IMR-90 (cell line): ENCODE results near the gene PEX10. TPM values are rescaled to one million over a fixed set of nuclear protein-coding genes. Genes with fewer than 3 reads are reported as not detected.

Source experiments
- ATAC-seq: fragments of 200-7000 bp; cut with Tn5 transposase; 2 replicates; pipeline ENCODE4 v1.9.1; 2020; ENCODE audit warnings: low read depth, mild to moderate bottlenecking, moderate library complexity
- BruUV-seq: library from RNA; stranded (reverse); fragments of 400-500 nt; replicated peaks from 2 replicates; lab custom pipeline; 2021; lab: Mats Ljungman, UMichigan
- CTCF ChIA-PET: fragments of 300-600 bp; formaldehyde crosslinking; extraction: SDS; loops from one replicate; lab custom pipeline; 2021; ENCODE audit warnings: antibody characterized with exemption; lab: Yijun Ruan, JAX
- POLR2A ChIA-PET: fragments of 300-600 bp; sonication (Branson Sonifier 250); formaldehyde crosslinking; loops from one replicate; lab custom pipeline; 2022; ENCODE audit warnings: antibody characterized with exemption; ENCODE audit not compliant: unreplicated experiment; lab: Charles Lee
- DNase-seq: peaks from one replicate; pipeline ENCODE4 v3.0.0; 2013
- H2AFZ ChIP-seq: replicated peaks from 2 replicates; pipeline ENCODE3; 2013; ENCODE audit warnings: low read length, mild to moderate bottlenecking; ENCODE audit not compliant: poor library complexity
- H2AK5ac ChIP-seq: 2 replicates; pipeline ENCODE4 v1.6.1; 2013; ENCODE audit warnings: low read depth, low read length, inconsistent platforms
- H2AK9ac ChIP-seq: replicated peaks from 2 replicates; pipeline ENCODE3; 2013; ENCODE audit warnings: mild to moderate bottlenecking, low read depth, low read length, moderate library complexity; ENCODE audit not compliant: poor library complexity
- H2BK120ac ChIP-seq: 2 replicates; pipeline ENCODE4 v1.6.1; 2013; ENCODE audit warnings: low read depth, low read length, inconsistent platforms
- H2BK15ac ChIP-seq: 3 replicates; pipeline ENCODE4 v1.6.1; 2013; ENCODE audit warnings: low read depth, low read length, inconsistent platforms
- H2BK20ac ChIP-seq: 2 replicates; pipeline ENCODE4 v1.6.1; 2013; ENCODE audit warnings: low read depth, mild to moderate bottlenecking, inconsistent platforms, low read length, moderate library complexity
- H2BK5ac ChIP-seq: 2 replicates; pipeline ENCODE4 v1.6.1; 2013; ENCODE audit warnings: mild to moderate bottlenecking, low read depth, low read length, inconsistent platforms; ENCODE audit not compliant: poor library complexity, severe bottlenecking
- H3K14ac ChIP-seq: replicated peaks from 2 replicates; pipeline ENCODE4 v1.6.1; 2013; ENCODE audit warnings: low read depth, low read length, inconsistent platforms
- H3K18ac ChIP-seq: 2 replicates; pipeline ENCODE4 v1.6.1; 2013; ENCODE audit warnings: low read depth, low read length, control low read depth
- H3K23ac ChIP-seq: 2 replicates; pipeline ENCODE4 v1.6.1; 2013; ENCODE audit warnings: low read depth, low read length, inconsistent platforms
- H3K27ac ChIP-seq: 2 replicates; pipeline ENCODE4 v1.5.1; 2013; ENCODE audit warnings: mild to moderate bottlenecking, control low read depth, low read length; ENCODE audit not compliant: insufficient read depth
- H3K27me3 ChIP-seq: 2 replicates; pipeline ENCODE4 v1.6.1; 2013; ENCODE audit warnings: low read length; ENCODE audit not compliant: control insufficient read depth, insufficient read depth
- H3K36me3 ChIP-seq: 2 replicates; pipeline ENCODE4 v1.6.1; 2013; ENCODE audit warnings: low read length, mixed read lengths; ENCODE audit not compliant: control insufficient read depth, insufficient read depth
- H3K4ac ChIP-seq: 2 replicates; pipeline ENCODE4 v1.6.1; 2013; ENCODE audit warnings: low read depth, low read length, inconsistent platforms
- H3K4me1 ChIP-seq: 2 replicates; pipeline ENCODE4 v1.6.1; 2013; ENCODE audit warnings: low read length, mixed read lengths; ENCODE audit not compliant: control insufficient read depth, insufficient read depth
- H3K4me2 ChIP-seq: 2 replicates; pipeline ENCODE4 v1.6.1; 2013; ENCODE audit warnings: low read depth, mild to moderate bottlenecking, control low read depth, low read length, moderate library complexity
- H3K4me3 ChIP-seq: 2 replicates; pipeline ENCODE4 v1.5.1; 2013; ENCODE audit warnings: low read depth, mild to moderate bottlenecking, control low read depth, low read length, moderate library complexity; ENCODE audit not compliant: insufficient read depth
- H3K56ac ChIP-seq: 2 replicates; pipeline ENCODE4 v1.6.1; 2013; ENCODE audit warnings: low read length, inconsistent platforms; ENCODE audit not compliant: insufficient read depth; ENCODE audit errors: extremely low read depth
- H3K79me1 ChIP-seq, 2 experiments: 2 replicates each; pipeline ENCODE4 v1.6.1; 2013; ENCODE audit warnings: low read length in 2 of 2, inconsistent platforms in 1 of 2, low read depth in 1 of 2
- H3K9ac ChIP-seq: 2 replicates; pipeline ENCODE4 v1.6.1; 2013; ENCODE audit warnings: low read depth, low read length, control low read depth
- H3K9me1 ChIP-seq: 2 replicates; pipeline ENCODE4 v1.6.1; 2013; ENCODE audit warnings: low read length, inconsistent platforms; ENCODE audit not compliant: insufficient read depth
- H3K9me3 ChIP-seq: 2 replicates; pipeline ENCODE4 v1.6.1; 2013; ENCODE audit warnings: low read length; ENCODE audit not compliant: control insufficient read depth, insufficient read depth
- H4K20me1 ChIP-seq: 2 replicates; pipeline ENCODE4 v1.6.1; 2013; ENCODE audit warnings: low read length, inconsistent platforms; ENCODE audit not compliant: insufficient read depth
- H4K5ac ChIP-seq: 2 replicates; pipeline ENCODE4 v1.6.1; 2013; ENCODE audit warnings: mild to moderate bottlenecking, low read depth, low read length, control low read depth
- H4K8ac ChIP-seq, 2 experiments: 2 replicates each; pipeline ENCODE4 v1.6.1; 2013; ENCODE audit warnings: low read depth in 2 of 2, low read length in 2 of 2, control low read depth in 1 of 2, inconsistent platforms in 1 of 2
- H4K91ac ChIP-seq: 2 replicates; pipeline ENCODE4 v1.6.1; 2013; ENCODE audit warnings: low read depth, low read length, inconsistent platforms; ENCODE audit not compliant: insufficient read depth
- BHLHE40 ChIP-seq: fragments of 150-350 bp; IDR thresholded peaks from 2 replicates; pipeline ENCODE4 v1.6.1; 2016; ENCODE audit warnings: mild to moderate bottlenecking, low read depth, low read length
- CEBPB ChIP-seq: IDR thresholded peaks from 2 replicates; pipeline ENCODE4 v1.6.1; 2012; ENCODE audit warnings: low read depth, low read length, improper control_type of control experiment
- CHD1 ChIP-seq: IDR thresholded peaks from 2 replicates; pipeline ENCODE4 v1.6.1; 2012; ENCODE audit warnings: low read depth, low read length, improper control_type of control experiment
- ELK1 ChIP-seq: fragments of 150-350 bp; IDR thresholded peaks from 2 replicates; pipeline ENCODE4 v1.6.1; 2016; ENCODE audit warnings: low read depth, mild to moderate bottlenecking, low read length, moderate library complexity, borderline replicate concordance
- FOS ChIP-seq: fragments of 150-350 bp; IDR thresholded peaks from 2 replicates; pipeline ENCODE4 v1.6.1; 2016; ENCODE audit warnings: low read depth, low read length
- MAFK ChIP-seq: IDR thresholded peaks from 2 replicates; pipeline ENCODE4 v1.6.1; 2012; ENCODE audit warnings: low read depth, low read length, improper control_type of control experiment
- MAZ ChIP-seq: IDR thresholded peaks from 2 replicates; pipeline ENCODE4 v1.6.1; 2012; ENCODE audit warnings: low read depth, mild to moderate bottlenecking, low read length, improper control_type of control experiment, moderate library complexity, borderline replicate concordance
- MXI1 ChIP-seq: IDR thresholded peaks from 2 replicates; pipeline ENCODE4 v1.6.1; 2012; ENCODE audit warnings: low read depth, mild to moderate bottlenecking, low read length, moderate library complexity, borderline replicate concordance
- NFE2L2 ChIP-seq: fragments of 150-350 bp; IDR thresholded peaks from 2 replicates; pipeline ENCODE4 v1.6.1; 2016; ENCODE audit warnings: low read depth, mild to moderate bottlenecking, low read length
- RAD21 ChIP-seq: IDR thresholded peaks from 2 replicates; pipeline ENCODE4 v1.6.1; 2012; ENCODE audit warnings: low read length, improper control_type of control experiment
- RCOR1 ChIP-seq: IDR thresholded peaks from 2 replicates; pipeline ENCODE4 v1.6.1; 2012; ENCODE audit warnings: mild to moderate bottlenecking, low read length, improper control_type of control experiment; ENCODE audit not compliant: insufficient replicate concordance
- RFX5 ChIP-seq: IDR thresholded peaks from 2 replicates; pipeline ENCODE4 v1.8.0; 2012; ENCODE audit warnings: low read depth, mild to moderate bottlenecking, low read length, moderate library complexity
- SMC3 ChIP-seq: fragments of 150-350 bp; IDR thresholded peaks from 2 replicates; pipeline ENCODE4 v1.6.1; 2016; ENCODE audit warnings: low read depth, mild to moderate bottlenecking, antibody characterized with exemption, low read length, moderate library complexity
- WGBS, 2 experiments: methylation state at CpG; one replicate each; pipeline versions ENCODE4 v1.1.5 to v1.1.7; 2013; ENCODE audit warnings: missing lambda C conversion rate in 2 of 2; ENCODE audit not compliant: insufficient read length in 1 of 2; ENCODE audit errors: extremely low coverage in 2 of 2; 5-methylcytosine and 5-hydroxymethylcytosine counted together
- dilution Hi-C: fragments of 300-500 bp; cut with HindIII; formaldehyde crosslinking; loops from one replicate; pipeline ENCODE4 v1.14.3; 2018; ENCODE audit warnings: low sequenced_read_pairs; ENCODE audit not compliant: unreplicated experiment
- in situ Hi-C: fragments of 300-500 bp; cut with MboI; formaldehyde crosslinking; loops from 3 replicates; pipeline ENCODE4 v1.14.3; 2019; ENCODE audit warnings: low sequenced_read_pairs, inconsistent platforms, mixed read lengths
- intact Hi-C: fragments of 100-400 bp; cut with micrococcal nuclease; formaldehyde crosslinking; loops from 2 replicates; pipeline ENCODE4 v1.10.0; 2022
- polyA plus RNA-seq, 3 experiments: library from polyadenylated mRNA; depleted of rRNA; stranded (reverse); fragments of >200 nt; gene quantifications; 2 replicates each; pipeline ENCODE4 v1.2.3, GENCODE V29; 2012; ENCODE audit warnings: low replicate concordance in 1 of 3
- total RNA-seq: library from RNA; depleted of rRNA; stranded (reverse); fragments of >200 nt; gene quantifications from 2 replicates; pipeline ENCODE4 v1.2.3, GENCODE V29; 2012
- TF ChIP-seq, protein P1 (sequence below): fragments of 150-350 bp; IDR thresholded peaks from 2 replicates; pipeline ENCODE4 v1.6.1; 2017; ENCODE audit warnings: mild to moderate bottlenecking, antibody characterized with exemption, low read length, low read depth

The PEX10 gene
- total and polyA plus RNA-seq, 2 of the 4 experiments (the other 2 are of a cell fraction) = 16.9 to 19.7 TPM

DNA sequence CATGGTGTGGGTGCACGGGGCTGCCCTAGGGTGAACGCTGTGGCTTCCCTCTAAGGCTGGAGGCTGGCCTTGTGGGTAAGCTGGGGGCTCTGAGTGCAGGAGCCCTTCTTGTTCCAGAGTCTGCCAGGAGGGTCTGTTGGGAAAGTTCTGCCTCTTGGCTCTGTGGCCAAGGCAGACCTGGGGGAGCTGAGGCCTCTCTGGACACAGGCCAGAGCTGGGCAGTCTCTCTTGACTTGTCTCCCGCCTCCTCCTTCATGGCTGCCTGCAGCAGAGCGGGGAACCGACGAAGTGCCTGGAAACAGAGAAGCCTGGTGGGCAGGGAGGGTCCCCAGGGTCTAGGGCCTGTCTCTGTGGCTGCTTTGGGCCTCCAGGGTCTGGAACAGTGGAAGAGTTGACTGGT is 30.3 kb upstream of the PEX10 start:
- BruUV-seq = no TSS peak
- in situ Hi-C loops = loop anchor here (25.0 kb wide), 1 partner anchor 620 kb away; the partner anchor contains the start of gene PRDM16

More for the DNA sequence above, 30.3 kb upstream of the PEX10 start:
- H2BK15ac ChIP-seq = no peak overlapping the region
- H4K5ac ChIP-seq = no peak overlapping the region
- no peaks in the 10 kb centered on the region for H3K9me3 ChIP-seq
- ChIA-PET CTCF (no interaction called here), POLR2A (no interaction called here)
- WGBS, 2 experiments = no CpG with 5 or more reads among the region's 6 CpGs
- no peak overlapping the region for H3K4me3 ChIP-seq
- no peak overlapping the region for H3K14ac ChIP-seq
- no peak overlapping the region for H3K27ac ChIP-seq
- H3K56ac ChIP-seq = no peak overlapping the region
- H4K91ac ChIP-seq = no peak overlapping the region
- peak overlapping the region; percentile 78 for H2AFZ ChIP-seq
- H3K9me1 ChIP-seq = no peaks in the 10 kb centered on the region
- H3K36me3 ChIP-seq = no peaks in the 10 kb centered on the region
- no peak overlapping the region for H2BK20ac ChIP-seq
- TF ChIP-seq SMC3 (no peak), RCOR1 (no peak), MAZ (no peak), FOS (no peak), MAFK (no peak), BHLHE40 (no peak), ELK1 (no peak), RFX5 (no peak), MXI1 (no peak), NFE2L2 (no peak), CHD1 (no peak), RAD21 (no peak), CEBPB (no peak)
- TF ChIP-seq, protein P1, sequence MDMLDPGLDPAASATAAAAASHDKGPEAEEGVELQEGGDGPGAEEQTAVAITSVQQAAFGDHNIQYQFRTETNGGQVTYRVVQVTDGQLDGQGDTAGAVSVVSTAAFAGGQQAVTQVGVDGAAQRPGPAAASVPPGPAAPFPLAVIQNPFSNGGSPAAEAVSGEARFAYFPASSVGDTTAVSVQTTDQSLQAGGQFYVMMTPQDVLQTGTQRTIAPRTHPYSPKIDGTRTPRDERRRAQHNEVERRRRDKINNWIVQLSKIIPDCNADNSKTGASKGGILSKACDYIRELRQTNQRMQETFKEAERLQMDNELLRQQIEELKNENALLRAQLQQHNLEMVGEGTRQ = no peak
- H3K4me1 ChIP-seq = peaks cover 4% of the 10 kb centered on the region; the same call in 1 of the 2 replicates
- H2BK5ac ChIP-seq = no peak overlapping the region
- no peaks in the 10 kb centered on the region for H4K20me1 ChIP-seq
- no peak overlapping the region for H3K23ac ChIP-seq
- intact Hi-C loops (no loop called here), dilution Hi-C loops (no loop called here)
- no peak overlapping the region for H3K4ac ChIP-seq
- H4K8ac ChIP-seq = no peak overlapping the region
- DNase-seq = no peak
- H2BK120ac ChIP-seq = no peak overlapping the region
- no peak overlapping the region for H3K4me2 ChIP-seq
- H3K27me3 ChIP-seq = peaks cover 41% of the 10 kb centered on the region
- no peak overlapping the region for H2AK5ac ChIP-seq
- no peak for ATAC-seq
- H2AK9ac ChIP-seq = peak overlapping the region; percentile 13
- H3K79me1 ChIP-seq = no peaks in the 10 kb centered on the region
- H3K9ac ChIP-seq = no peak overlapping the region
- no peak overlapping the region for H3K18ac ChIP-seq
